GM19467 (cell line): Measurements from ENCODE around the gene AKTIP.
"Not testable (repeated sequence)": the region's sequence is repeated elsewhere in the genome, so short reads cannot be mapped to it uniquely, and the experiment has no call there.

Source experiments
- ATAC-seq: cut with Tn5 transposase; IDR thresholded peaks from one replicate; pipeline ENCODE4 v1.9.1; 2021; ENCODE audit warnings: mild to moderate bottlenecking, moderate library complexity; ENCODE audit not compliant: unreplicated experiment

The AKTIP gene

GRCh38 chr16:53502331-53503269, at the start of gene AKTIP:
TSS of gene AKTIP (minus strand) at chr16:53503209. CDS start at chr16:53500259, 2,950 bp downstream.
- peak; percentile 17 for ATAC-seq

GRCh38 chr16:53549970-53550690, 47.1 kb upstream of the AKTIP start:
- peak; percentile 78 for ATAC-seq

GRCh38 chr16:53546988-53547391, 44.0 kb upstream of the AKTIP start:
- no peak for ATAC-seq

- ATAC-seq = no peak
Measured at GRCh38 chr16:53545433-53545832, 42.4 kb upstream of the AKTIP start.

- ATAC-seq = no peak
Measured at GRCh38 chr16:53542283-53542682, 39.3 kb upstream of the AKTIP start.

GRCh38 chr16:53541326-53541725, 38.3 kb upstream of the AKTIP start:
- no peak for ATAC-seq

GRCh38 chr16:53539759-53540718, 37.0 kb upstream of the AKTIP start:
- not testable (repeated sequence) for ATAC-seq

GRCh38 chr16:53539346-53539745, 36.3 kb upstream of the AKTIP start:
- not testable (repeated sequence) for ATAC-seq

- no peak for ATAC-seq
Measured at GRCh38 chr16:53537626-53538025, 34.6 kb upstream of the AKTIP start.

- no peak for ATAC-seq
Measured at GRCh38 chr16:53534206-53534605, 31.2 kb upstream of the AKTIP start.

GRCh38 chr16:53530741-53531140, 27.7 kb upstream of the AKTIP start:
- ATAC-seq = no peak

- no peak for ATAC-seq
Measured at GRCh38 chr16:53530046-53530445, 27.0 kb upstream of the AKTIP start.

- no peak for ATAC-seq
Measured at GRCh38 chr16:53529513-53529912, 26.5 kb upstream of the AKTIP start.

- no peak for ATAC-seq
Measured at GRCh38 chr16:53528797-53529196, 25.8 kb upstream of the AKTIP start.

- no peak for ATAC-seq
Measured at GRCh38 chr16:53523971-53524548, 21.1 kb upstream of the AKTIP start.

GRCh38 chr16:53523126-53523804, 20.3 kb upstream of the AKTIP start:
- ATAC-seq = no peak

- no peak for ATAC-seq
Measured at GRCh38 chr16:53519417-53520091, 16.5 kb upstream of the AKTIP start.

GRCh38 chr16:53518550-53519416, 15.8 kb upstream of the AKTIP start:
- peak; percentile 96 for ATAC-seq
